Vagina (tissue), 2 donors: ENCODE results near the gene PRUNE1.

Experiments used
- POLR2AphosphoS5 ChIP-seq, 2 donors: sonication (generic); formaldehyde crosslinking; IDR thresholded peaks; one replicate each; pipeline ENCODE4 v1.9.0; 2017; ENCODE audit warnings: antibody characterized with exemption in 2 of 2, mild to moderate bottlenecking in 2 of 2, low read depth in 1 of 2; ENCODE audit not compliant: insufficient read depth in 1 of 2
- TF ChIP-seq, protein P1 (sequence below), 3 experiments: fragments of 450-650 bp in 2 of 3; fragments of 200-600 bp in 1 of 3; sonication (generic) in 1 of 3; IDR thresholded peaks; one replicate each; pipeline ENCODE4 v1.5.1; 2017 to 2019; ENCODE audit warnings: antibody characterized with exemption in 3 of 3, mild to moderate bottlenecking in 2 of 3, moderate library complexity in 2 of 3

DNA sequence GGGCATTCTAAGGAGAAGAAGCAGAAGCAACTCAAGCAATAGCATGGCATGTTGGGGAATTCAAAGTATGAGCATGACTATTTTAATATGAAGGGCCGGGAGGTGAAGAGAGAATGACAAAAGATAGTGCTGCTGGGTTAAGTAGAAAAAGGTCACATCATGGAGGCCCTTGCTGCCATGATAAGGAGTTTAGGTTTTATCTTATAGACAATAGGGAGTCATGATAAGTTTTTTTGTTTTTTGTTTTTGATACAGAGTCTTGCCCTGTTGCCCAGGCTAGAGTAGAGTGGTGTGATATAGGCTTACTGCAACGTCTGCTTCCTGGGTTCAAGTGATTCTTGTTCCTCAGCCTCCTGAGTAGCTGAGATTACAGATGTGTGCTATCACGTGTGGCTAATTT, 31.3 kb downstream of the PRUNE1 start:
- TF ChIP-seq, protein P1, sequence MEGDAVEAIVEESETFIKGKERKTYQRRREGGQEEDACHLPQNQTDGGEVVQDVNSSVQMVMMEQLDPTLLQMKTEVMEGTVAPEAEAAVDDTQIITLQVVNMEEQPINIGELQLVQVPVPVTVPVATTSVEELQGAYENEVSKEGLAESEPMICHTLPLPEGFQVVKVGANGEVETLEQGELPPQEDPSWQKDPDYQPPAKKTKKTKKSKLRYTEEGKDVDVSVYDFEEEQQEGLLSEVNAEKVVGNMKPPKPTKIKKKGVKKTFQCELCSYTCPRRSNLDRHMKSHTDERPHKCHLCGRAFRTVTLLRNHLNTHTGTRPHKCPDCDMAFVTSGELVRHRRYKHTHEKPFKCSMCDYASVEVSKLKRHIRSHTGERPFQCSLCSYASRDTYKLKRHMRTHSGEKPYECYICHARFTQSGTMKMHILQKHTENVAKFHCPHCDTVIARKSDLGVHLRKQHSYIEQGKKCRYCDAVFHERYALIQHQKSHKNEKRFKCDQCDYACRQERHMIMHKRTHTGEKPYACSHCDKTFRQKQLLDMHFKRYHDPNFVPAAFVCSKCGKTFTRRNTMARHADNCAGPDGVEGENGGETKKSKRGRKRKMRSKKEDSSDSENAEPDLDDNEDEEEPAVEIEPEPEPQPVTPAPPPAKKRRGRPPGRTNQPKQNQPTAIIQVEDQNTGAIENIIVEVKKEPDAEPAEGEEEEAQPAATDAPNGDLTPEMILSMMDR (IDR thresholded peaks at IDR 0.05), result no peak
- no peak for TF ChIP-seq POLR2AphosphoS5 (IDR thresholded peaks at IDR 0.05; ENCODE audit: insufficient read depth in 1 of 2, low read depth in 1 of 2)
